HUES48 (cell line): ENCODE data around the gene GNG12.

ENCODE experiments used
- H3K27ac ChIP-seq: one replicate; pipeline ENCODE4 v1.7.0; 2013; ENCODE audit warnings: low read depth, low read length, inconsistent platforms
- H3K27me3 ChIP-seq: 2 replicates; pipeline ENCODE4 v1.6.1; 2013; ENCODE audit warnings: mild to moderate bottlenecking, low read length; ENCODE audit not compliant: control insufficient read depth, insufficient read depth
- H3K36me3 ChIP-seq: 2 replicates; pipeline ENCODE4 v1.6.1; 2013; ENCODE audit warnings: low read length; ENCODE audit not compliant: control insufficient read depth, insufficient read depth
- H3K4me1 ChIP-seq: 2 replicates; pipeline ENCODE4 v1.6.1; 2013; ENCODE audit warnings: mild to moderate bottlenecking, low read length; ENCODE audit not compliant: control insufficient read depth, insufficient read depth
- H3K4me3 ChIP-seq: 2 replicates; pipeline ENCODE4 v1.5.1; 2013; ENCODE audit warnings: mild to moderate bottlenecking, low read depth, low read length
- H3K9ac ChIP-seq: 2 replicates; pipeline ENCODE4 v1.6.1; 2013; ENCODE audit warnings: mild to moderate bottlenecking, low read depth, low read length, moderate library complexity
- H3K9me3 ChIP-seq: 2 replicates; pipeline ENCODE4 v1.6.1; 2013; ENCODE audit warnings: low read length; ENCODE audit not compliant: control insufficient read depth, insufficient read depth

Gene GNG12

DNA sequence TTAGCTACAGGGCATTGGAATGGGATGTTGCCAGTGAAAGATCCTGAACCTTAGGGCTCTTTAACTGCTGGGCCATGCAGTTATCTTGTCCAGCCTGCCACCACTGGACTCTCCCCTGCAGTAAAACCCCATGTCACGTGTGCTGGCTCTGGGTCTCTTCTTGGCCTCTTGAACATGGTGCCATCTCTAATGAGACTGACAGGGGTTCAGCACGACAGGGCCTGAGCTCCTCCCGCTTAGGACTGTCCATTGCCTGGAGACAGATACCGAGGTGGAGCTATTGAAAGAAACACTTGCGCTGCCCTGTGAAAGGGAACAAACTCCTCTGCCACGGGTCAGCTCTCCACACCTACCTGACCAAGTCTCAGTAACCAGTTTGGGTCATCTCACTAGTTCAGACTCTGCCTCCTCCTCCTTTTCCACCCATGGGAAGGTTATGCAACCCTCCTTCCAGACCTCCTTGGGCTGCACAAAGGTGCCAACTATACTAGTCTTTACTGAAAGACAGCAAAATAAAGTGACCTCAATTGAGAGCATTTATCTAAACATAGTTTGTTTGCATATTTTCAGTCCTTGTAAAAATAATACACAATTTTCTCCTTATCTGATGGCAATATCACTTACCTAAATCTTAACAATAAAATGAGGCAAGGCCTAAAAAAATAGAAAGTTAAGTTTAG is 66.0 kb downstream of the GNG12 start:
- Histone ChIP-seq H3K27me3 (no peaks in the 10 kb centered on the region), H3K4me1 (peaks cover 12% of the 10 kb centered on the region), H3K9me3 (no peaks in the 10 kb centered on the region), H3K27ac (no peak overlapping the region), H3K36me3 (no peaks in the 10 kb centered on the region), H3K9ac (no peak overlapping the region), H3K4me3 (no peak overlapping the region)

DNA sequence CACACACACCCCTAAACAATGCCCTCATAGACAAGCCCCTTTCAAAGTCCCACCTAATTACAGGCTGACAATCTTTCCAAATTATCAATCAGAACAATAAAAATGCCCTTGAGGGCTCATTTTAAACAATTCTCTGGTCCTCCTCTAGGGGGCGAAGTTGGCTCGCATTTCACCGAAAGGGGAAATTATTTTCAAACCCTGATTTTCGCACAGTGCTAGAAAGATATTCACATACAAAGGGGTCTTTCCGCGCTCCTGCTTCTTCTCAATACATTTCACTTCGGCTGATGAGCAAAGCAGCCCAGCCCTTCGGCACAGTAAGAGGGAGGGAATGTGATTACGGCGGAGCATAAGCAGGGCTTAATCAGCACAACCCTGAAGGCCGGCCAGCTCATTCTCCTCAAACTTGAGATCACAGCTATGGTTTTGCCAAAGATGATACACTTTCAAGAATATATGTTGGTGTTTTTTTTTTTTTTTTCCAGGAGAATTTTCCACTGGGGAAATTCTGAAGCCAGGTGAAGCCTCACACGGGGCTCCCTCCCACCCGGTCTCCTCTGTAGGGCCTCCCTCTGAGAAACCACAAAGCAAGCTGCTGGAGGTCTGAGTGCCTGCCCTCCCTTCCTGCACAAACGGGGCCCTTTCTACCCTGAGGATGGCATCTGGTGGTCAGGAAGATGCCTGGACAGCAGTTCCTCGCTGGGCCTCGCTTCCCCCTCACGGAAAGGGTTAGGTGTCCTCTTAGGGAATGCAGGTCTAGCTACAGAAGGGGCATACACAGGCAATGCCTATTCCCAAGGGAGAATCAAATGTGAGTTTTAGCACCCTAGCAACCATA is 66.9 kb downstream of the GNG12 start:
- H3K9me3 ChIP-seq: no peaks in the 10 kb centered on the region
- no peaks in the 10 kb centered on the region for H3K27me3 ChIP-seq
- H3K4me3 ChIP-seq: peak overlapping the region; percentile 40; the same call in 1 of the 2 replicates
- H3K36me3 ChIP-seq: no peaks in the 10 kb centered on the region
- no peak overlapping the region for H3K9ac ChIP-seq
- H3K27ac ChIP-seq: no peak overlapping the region
- peaks cover 12% of the 10 kb centered on the region for H3K4me1 ChIP-seq

DNA sequence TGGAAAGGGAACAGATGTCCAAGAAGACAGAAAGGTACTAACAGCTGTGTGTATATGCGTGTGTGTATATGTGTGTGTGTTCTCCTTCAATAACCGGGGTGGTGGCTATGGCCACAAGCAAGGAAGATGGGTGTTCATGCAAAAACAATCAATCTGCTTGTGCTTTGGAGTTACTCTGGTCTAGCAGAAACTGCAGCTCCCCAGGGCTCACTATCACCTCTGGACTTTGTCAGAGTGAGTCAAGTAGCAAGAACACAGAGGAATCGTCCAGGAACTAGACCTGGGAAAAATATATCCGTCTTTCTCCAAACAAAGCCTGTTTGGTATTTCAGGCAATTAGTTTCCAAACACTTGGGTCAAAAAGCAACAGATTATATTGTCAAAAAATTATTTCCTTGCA is 68.6 kb downstream of the GNG12 start:
- Histone ChIP-seq H3K4me3 (no peak overlapping the region), H3K4me1 (peaks cover 14% of the 10 kb centered on the region), H3K9me3 (no peaks in the 10 kb centered on the region), H3K27ac (no peak overlapping the region), H3K27me3 (no peaks in the 10 kb centered on the region), H3K36me3 (no peaks in the 10 kb centered on the region), H3K9ac (no peak overlapping the region)

DNA sequence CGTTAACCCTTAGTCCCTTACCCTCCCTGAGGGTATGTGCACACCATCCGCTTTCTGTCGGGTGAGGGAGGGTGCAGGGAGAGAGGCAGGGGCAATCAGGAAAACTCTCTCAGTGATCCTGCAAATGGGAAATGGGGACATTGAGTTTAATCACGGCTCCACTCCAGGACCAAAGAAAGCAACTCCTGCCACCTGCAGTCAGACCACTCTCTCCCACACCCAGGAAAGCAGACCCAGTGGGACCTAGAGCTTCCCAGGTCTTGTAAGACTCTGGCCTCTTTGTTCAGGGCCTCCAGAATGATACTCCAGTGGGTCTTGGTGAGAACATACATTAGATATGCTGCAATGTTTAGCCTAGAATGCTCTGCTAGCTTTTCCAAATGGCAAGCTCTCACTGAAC is 71.5 kb downstream of the GNG12 start:
- H3K9ac ChIP-seq: no peak overlapping the region
- H3K27ac ChIP-seq: no peak overlapping the region
- H3K9me3 ChIP-seq: no peaks in the 10 kb centered on the region
- H3K4me1 ChIP-seq: peaks cover 8% of the 10 kb centered on the region
- no peaks in the 10 kb centered on the region for H3K27me3 ChIP-seq
- H3K4me3 ChIP-seq: no peak overlapping the region
- no peaks in the 10 kb centered on the region for H3K36me3 ChIP-seq

GRCh38 chr1:67761091-67761490 is 72.2 kb downstream of the GNG12 start:
- Histone ChIP-seq H3K9ac (no peak overlapping the region), H3K9me3 (no peaks in the 10 kb centered on the region), H3K4me3 (no peak overlapping the region), H3K27ac (no peak overlapping the region), H3K27me3 (no peaks in the 10 kb centered on the region), H3K4me1 (peaks cover 2% of the 10 kb centered on the region; the same call in 1 of the 2 replicates), H3K36me3 (no peaks in the 10 kb centered on the region)

DNA sequence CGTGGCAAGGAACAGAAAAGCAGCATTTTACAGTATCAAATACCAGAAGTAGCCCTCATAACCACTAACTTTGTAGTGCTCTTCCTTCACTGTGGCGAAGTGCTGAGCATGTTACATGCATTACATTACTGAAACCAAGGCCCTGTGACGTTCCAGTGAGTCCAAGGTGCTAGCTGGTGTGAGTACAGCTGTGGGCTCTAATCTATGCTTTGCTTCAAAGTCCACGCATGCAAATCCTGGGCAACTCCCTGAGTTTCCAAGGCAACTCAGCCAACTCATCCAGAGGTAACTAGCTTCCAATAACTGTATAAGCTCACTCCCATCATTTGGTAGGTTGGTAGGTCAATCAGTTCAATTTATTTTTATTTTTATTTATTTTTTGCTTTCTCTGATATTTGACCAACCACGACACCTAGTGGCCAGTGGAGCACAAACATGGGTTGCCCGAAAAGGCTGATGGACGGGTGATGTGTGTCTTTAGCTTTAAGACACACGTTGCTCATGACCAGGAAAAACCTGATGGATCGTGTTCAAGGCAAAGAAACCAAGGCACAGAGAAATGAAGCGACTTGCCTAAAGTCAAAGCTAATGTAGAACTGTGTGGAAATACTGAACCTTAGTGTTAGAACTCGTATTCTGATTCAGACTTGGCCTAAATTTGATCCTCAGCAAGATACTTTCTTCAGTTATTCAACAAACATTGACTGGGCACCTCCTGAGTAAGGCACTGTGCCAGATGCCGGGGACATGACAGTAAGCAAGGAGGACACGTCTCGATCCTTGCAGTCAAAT is 73.0 kb downstream of the GNG12 start:
- Histone ChIP-seq H3K9ac (no peak overlapping the region), H3K27ac (no peak overlapping the region), H3K9me3 (no peaks in the 10 kb centered on the region), H3K4me1 (peaks cover 2% of the 10 kb centered on the region; the same call in 1 of the 2 replicates), H3K36me3 (no peaks in the 10 kb centered on the region), H3K4me3 (no peak overlapping the region), H3K27me3 (no peaks in the 10 kb centered on the region)

GRCh38 chr1:67759692-67760029 is 73.6 kb downstream of the GNG12 start:
- Histone ChIP-seq H3K9me3 (no peaks in the 10 kb centered on the region), H3K4me3 (no peak overlapping the region), H3K9ac (no peak overlapping the region), H3K27ac (no peak overlapping the region), H3K27me3 (no peaks in the 10 kb centered on the region), H3K36me3 (no peaks in the 10 kb centered on the region), H3K4me1 (peaks cover 2% of the 10 kb centered on the region; the same call in 1 of the 2 replicates)

- H3K4me3 ChIP-seq: no peak overlapping the region
- no peaks in the 10 kb centered on the region for H3K36me3 ChIP-seq
- H3K9me3 ChIP-seq: no peaks in the 10 kb centered on the region
- H3K4me1 ChIP-seq: peaks cover 2% of the 10 kb centered on the region; the same call in 1 of the 2 replicates
- H3K27ac ChIP-seq: no peak overlapping the region
- no peaks in the 10 kb centered on the region for H3K27me3 ChIP-seq
- H3K9ac ChIP-seq: no peak overlapping the region
Observed at GRCh38 chr1:67759066-67759465, 74.2 kb downstream of the GNG12 start.

GRCh38 chr1:67755619-67756018 is 77.6 kb downstream of the GNG12 start:
- Histone ChIP-seq H3K4me1 (peaks cover 17% of the 10 kb centered on the region), H3K27ac (no peak overlapping the region), H3K9ac (no peak overlapping the region), H3K27me3 (no peaks in the 10 kb centered on the region), H3K36me3 (no peaks in the 10 kb centered on the region), H3K4me3 (no peak overlapping the region), H3K9me3 (no peaks in the 10 kb centered on the region)

- H3K4me1 ChIP-seq: peaks cover 20% of the 10 kb centered on the region
Observed at GRCh38 chr1:67755160-67755559, 78.1 kb downstream of the GNG12 start.

DNA sequence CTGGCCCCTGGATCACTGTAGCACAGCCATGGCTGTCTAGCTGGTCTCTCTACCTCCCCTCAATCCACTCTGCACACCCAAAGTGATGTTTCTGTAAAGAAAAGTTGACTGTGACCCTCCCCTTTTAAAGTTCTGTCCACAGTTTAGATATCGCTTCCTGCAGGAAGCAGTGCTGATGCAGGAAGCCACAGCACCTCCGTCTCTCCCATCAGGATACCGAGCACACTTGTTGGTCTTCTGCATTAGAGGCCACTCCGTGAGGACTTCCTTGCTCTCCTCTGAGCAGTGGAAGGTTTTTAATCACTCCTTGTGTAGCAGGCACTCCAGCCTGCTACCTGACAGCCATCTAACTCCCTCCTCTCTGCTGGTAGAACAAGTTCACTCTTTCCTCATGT is 78.7 kb downstream of the GNG12 start:
- H3K4me3 ChIP-seq: no peak overlapping the region
- H3K27me3 ChIP-seq: no peaks in the 10 kb centered on the region
- H3K36me3 ChIP-seq: no peaks in the 10 kb centered on the region
- no peaks in the 10 kb centered on the region for H3K9me3 ChIP-seq
- H3K9ac ChIP-seq: no peak overlapping the region
- H3K4me1 ChIP-seq: peaks cover 26% of the 10 kb centered on the region
- no peak overlapping the region for H3K27ac ChIP-seq

More at GRCh38 chr1:67755160-67755559, 78.1 kb downstream of the GNG12 start:
- Histone ChIP-seq H3K27me3 (no peaks in the 10 kb centered on the region), H3K36me3 (no peaks in the 10 kb centered on the region), H3K27ac (no peak overlapping the region), H3K4me3 (no peak overlapping the region), H3K9ac (no peak overlapping the region), H3K9me3 (no peaks in the 10 kb centered on the region)
